Activated T-helper 9 cell treated with anti-CD3 and anti-CD28 coated beads, Interleukin-2, amount 50 U/mL, for 16 hours (primary cell): ENCODE measurements around the gene STXBP1.

Experiments used
- DNase-seq: peaks from one replicate; pipeline ENCODE4 v3.0.0-alpha.2; 2020; ENCODE audit warnings: low read depth

The STXBP1 gene

DNA sequence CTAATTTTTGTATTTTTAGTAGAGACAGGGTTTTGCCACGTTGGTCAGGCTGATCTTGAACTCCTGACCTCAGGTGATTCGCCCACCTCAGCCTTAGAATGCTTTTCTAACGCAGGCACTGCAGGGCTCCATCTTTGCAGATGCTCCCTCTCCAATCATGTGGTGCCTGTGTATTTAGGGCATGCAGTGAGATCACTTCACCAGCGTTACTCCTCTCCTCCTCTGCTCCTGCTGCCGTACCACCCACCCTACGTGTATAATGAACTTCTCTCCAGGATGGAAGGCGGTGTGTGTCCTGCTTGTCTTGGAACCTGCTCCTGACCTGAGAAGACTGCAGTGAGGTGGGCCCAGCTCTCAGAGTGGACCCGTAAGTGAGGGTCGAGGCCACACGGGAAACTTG, 81.1 kb downstream of the STXBP1 start:
- DNase-seq: no peak

GRCh38 chr9:127693697-127694096, 81.6 kb downstream of the STXBP1 start:
- DNase-seq: no peak

DNA sequence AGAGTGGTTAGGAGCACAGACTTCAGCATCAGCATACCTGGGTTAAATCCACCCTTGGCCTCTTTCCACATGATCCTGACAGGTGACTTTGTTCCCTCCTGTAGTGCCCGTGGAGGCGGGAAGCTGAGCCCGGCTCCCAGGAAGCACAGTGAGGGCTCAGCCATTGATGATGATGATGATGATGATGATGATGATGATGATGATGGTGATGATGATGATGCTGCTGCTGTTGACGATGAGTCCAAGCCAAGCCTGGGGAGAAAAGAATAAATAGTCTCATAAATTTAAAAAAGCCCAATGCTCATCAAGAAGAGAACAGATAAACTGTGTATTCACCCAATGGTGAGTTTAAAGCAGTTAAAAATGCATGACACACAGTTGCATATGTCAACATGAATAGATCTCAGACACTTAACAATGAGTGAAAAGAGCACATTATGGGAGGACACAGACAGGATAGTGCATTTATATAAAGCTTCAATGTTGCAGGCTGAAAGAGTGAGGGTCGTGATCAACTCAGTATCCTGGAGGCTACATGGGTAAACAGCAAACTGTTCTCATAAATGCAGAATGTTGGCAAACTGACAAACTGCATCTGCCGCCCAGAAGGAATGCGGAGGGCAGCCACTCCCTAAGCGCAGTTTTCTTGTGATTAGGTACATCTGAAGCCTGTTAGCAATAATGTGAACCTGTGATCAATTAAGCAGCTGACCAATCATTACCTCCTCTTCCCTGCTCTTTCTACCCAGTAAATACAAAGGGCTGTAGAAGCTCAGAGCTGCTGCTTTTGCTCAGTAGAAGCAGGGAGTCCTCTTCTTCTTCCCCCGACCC, 83.0 kb downstream of the STXBP1 start:
- DNase-seq: no peak

DNA sequence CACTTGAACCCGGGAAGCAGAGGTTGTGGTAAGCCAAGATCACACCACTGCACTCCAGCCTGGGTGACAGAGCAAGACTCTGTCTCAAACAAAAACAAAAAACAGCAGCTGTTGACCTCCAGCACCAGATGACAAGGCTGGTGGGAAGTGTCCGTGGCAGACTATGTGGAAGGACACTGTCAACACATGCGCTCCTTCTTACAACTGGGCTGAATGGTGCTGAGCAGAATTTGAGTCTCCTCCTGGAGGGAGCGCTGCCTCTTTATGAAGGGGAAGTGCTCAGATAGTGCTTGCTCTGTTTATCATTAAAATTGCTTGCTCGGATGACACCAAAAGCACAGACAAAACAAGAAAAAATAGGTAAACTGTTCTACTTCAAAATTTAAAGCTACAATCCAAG, 85.5 kb downstream of the STXBP1 start:
- DNase-seq: no peak

GRCh38 chr9:127698386-127698785, 86.3 kb downstream of the STXBP1 start:
- no peak for DNase-seq

- DNase-seq: peak; percentile 76
Observed at GRCh38 chr9:127698985-127699670, 87.1 kb downstream of the STXBP1 start.

DNA sequence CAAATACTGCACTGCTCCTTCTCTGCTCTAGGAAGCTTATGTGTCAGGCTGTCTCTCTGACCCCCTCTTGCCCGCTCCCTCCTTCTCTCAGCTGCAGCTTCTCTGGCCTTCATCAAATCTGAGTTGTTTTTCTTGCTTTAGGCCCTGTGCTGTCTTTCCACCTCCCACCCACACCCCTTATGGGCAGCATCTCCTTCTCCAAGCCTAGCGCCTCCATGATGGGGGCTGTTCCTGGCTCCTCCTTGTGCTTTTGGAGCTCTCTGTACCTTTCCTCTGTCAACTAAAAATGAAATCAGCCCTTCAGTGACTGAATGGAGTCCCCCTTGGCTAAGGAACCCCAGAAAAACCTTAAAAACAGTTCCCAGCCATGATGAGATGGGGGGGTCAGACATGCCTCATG, 88.1 kb downstream of the STXBP1 start:
- DNase-seq: no peak

DNA sequence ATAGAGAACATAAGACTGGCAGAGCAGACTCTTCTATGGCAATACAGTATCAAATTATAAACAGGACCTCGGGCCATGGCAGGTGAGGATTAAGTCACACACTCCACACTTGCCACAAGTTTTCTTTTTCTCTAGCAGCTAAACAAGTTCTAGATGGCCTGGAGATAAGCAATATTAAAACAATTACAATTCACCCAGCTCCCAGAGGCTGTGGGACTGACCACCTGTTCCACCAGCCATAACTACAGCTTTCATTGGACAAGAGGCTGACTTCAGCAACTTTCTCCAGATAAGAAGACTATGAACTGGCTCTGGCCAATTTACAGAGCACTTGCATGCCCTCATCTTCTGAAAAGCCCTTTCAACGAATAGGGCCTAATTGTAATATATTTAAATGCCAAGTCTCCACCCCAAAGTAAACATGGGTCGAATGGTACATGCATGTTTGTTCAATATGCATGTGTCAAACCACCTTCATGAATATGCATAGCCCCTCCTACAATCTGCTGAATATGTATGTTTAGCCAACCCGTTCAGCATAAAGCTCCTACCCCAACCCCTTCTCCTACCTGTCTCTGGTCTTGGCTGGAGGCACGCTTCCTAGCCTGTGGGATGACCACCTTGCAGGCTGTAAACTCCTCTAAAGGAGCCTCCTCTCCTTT, 88.6 kb downstream of the STXBP1 start:
- no peak for DNase-seq

DNA sequence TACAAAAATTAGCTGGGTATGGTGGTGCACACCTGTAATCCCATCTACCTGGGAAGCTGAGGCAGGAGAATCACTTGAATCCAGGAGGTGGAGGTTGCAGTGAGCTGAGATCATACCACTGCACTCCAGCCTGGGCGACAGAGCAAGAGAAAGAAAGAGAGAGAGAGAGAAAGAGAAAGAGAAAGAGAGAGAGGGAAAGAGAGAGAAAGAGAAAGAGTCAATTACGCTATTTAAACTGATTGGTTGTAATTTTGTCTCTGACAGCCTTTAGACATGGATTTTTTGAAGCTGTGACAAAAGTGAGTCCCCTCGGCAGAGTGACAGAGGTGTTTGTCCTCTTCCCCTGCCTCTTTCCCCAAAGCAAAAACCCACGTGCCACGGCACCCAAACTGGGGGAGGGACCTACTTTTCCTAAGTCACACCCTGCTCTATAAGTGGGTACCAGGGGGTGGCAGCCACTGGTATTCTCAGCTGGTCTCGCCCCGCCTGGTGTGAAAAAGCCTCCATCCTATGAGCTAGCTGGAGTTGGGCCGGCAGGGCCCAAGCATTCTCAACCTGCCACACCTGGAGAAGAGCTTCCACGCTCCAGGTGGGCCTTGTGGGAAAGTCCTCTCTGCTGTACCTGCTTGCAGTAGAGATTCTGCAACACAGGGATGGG, 91.3 kb downstream of the STXBP1 start:
- no peak for DNase-seq

DNA sequence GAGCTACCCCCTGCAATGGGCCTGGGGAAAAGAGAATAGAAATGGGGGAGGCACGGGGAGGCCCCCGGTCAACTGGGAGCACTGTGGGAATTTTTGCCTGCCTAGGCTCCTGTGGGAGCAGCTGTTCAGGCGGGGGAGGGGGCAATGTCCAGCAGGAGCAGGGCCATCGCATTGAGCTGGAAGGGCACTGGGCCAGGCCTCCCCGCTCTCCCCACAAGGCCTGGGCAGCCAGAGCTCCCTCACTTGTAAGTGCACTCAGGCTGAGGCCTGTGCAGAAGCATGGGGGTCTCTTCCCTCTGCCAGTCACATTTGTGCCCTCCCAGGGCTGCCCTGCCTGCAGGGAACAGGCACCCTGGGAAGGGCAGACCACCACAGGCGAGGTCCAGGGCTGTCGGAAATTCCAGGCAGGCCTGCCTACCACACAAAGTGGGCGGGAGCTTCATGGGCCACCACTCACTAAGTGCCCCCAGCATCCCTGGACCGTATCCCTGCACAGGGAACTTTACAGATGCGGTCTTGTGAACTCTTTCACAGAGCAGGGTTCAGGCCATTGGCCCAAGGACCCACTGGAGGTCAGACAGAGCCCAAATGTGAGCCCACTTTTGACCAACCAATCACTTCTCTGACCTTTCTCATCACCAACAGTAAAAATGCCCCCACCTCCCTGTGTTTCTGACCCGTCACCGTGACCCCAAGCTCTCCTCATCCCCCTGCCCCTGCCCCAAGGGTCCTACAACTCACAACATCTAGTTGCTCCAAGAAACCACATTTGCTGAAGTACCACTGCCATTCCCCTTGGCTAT, 93.7 kb downstream of the STXBP1 start:
- DNase-seq: no peak

DNA sequence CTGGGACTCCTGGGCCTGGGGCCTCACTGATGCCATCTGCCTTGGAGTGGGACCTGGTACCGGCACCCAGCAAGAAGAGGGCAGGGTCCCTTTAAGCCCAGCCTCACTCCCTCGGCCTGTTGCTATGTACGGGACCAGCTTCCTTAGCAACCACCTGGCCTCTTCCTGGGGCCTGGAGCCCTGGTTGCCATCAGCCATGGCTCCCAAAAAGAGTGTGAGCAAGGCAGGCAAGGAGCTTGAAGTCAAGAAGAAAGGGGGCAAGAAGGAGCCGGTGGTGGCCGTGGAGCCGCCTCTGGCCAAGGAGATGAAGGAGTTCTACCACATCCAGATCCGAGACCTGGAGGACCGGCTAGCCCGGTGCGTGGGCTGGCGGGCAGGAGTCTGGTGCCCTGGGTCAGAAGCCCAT, 94.8 kb downstream of the STXBP1 start, which contains the start of gene CFAP157:
CFAP157 (plus strand) TSS at position 153 of the 406 bp plus-strand sequence; CDS start at position 197, 44 bp downstream.
- no peak for DNase-seq

DNA sequence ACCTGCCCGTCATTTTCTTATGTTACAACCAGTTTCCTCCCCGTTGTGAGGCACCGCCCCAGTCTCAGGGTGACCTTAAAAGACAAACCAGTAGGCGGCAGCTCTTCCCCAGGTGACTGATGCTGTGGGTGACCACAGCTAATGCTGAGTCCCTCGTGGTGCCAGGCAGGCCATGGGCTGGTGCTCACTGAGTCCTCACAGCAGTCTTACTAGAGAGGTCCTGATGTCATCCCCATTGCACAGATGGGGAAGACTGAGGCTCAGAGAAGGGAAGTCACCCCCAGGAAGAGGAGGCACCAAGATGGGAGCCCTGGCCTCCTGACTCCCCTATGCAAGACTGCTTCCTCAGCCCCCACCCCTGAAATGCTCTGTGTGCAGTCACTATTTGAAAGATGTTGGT, 95.7 kb downstream of the STXBP1 start:
- DNase-seq: no peak

DNA sequence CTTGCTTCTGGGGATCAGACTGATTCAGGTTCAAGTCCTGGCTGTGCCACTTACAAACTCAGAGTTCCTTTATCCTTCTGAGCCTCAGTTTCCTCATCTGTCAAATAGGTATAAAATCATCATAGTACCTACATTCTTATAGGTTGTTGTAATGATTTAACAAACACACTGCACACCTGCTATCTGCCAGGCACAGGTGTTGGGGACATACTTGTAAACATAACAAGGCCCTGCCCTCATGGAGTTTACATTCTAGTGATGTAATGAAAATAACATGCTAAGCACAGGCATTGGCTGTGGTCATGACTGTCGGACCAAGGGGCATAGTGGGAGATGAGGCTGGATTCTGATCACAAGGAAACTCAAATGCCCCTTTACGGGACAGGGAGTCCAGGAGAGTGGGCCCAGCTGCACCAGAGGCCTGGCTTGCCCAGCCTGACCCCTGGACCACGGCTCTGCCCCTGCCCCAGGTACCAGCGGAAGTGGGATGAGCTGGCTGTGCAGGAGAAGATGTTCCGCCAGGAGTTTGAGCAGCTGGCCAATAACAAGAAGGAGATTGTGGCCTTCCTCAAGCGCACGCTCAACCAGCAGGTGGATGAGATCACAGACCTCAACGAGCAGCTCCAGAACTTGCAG, 97.0 kb downstream of the STXBP1 start:
- no peak for DNase-seq

GRCh38 chr9:127710204-127710783, 98.2 kb downstream of the STXBP1 start:
- DNase-seq: no peak

GRCh38 chr9:127711226-127711701, 99.2 kb downstream of the STXBP1 start:
- DNase-seq: no peak

- no peak for DNase-seq
Observed at GRCh38 chr9:127711831-127712274, 99.8 kb downstream of the STXBP1 start.

DNA sequence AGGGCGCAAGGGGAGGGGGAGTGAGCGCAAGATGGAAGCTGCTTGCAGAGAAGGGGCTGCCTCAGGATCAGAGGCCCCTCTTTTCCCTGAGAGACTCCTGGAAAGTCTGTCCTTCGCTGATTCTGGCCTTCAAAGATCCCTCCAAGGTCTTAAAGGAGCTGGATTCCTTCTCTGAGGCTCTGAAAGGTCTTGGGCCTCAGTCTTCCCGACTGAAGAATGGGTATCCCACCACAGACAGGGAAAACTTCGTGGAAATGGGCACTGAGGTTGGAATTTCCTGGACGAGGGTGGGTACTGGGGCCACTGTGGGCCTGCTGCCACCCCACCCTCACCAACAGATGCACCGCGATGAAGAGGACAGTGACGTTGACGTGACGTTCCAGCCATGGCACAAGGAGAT, 100.3 kb downstream of the STXBP1 start:
- DNase-seq: no peak

GRCh38 chr9:127712867-127713266, 100.8 kb downstream of the STXBP1 start:
- no peak for DNase-seq

- DNase-seq: no peak
Observed at GRCh38 chr9:127714020-127714750, 102.1 kb downstream of the STXBP1 start.
